Adrenal gland (tissue), 12 donors: ENCODE data around the gene FAM167B. TPM values are rescaled to one million over a fixed set of nuclear protein-coding genes. Genes with fewer than 3 reads are reported as not detected.

Experiments used
- DNase-seq, 7 donors: peaks; one replicate each; pipeline ENCODE4 v3.0.0-alpha.2; 2019 to 2020
- H3K27ac ChIP-seq, 5 donors: fragments of 200-600 bp; sonication (generic) in 4 of 5; 1 replicate in 3 of 5; 2 replicates in 2 of 5; pipeline versions ENCODE4 v1.5.1 to v1.8.0; 2016 to 2020; ENCODE audit warnings: mild to moderate bottlenecking in 1 of 5
- H3K27me3 ChIP-seq: fragments of 200-600 bp; 2 replicates; pipeline ENCODE4 v1.8.0; 2021
- H3K36me3 ChIP-seq, 2 donors: fragments of 200-600 bp; replicated peaks in 1 of 2; 1 replicate in 1 of 2; 2 replicates in 1 of 2; pipeline versions ENCODE4 v1.5.1 to v1.8.0; 2018 to 2022
- H3K4me1 ChIP-seq, 2 donors: fragments of 200-600 bp; replicated peaks in 1 of 2; 1 replicate in 1 of 2; 2 replicates in 1 of 2; pipeline versions ENCODE4 v1.5.1 to v1.8.0; 2018 to 2021
- H3K4me3 ChIP-seq, 4 donors: fragments of 200-600 bp; sonication (generic) in 3 of 4; one replicate each; pipeline ENCODE4 v1.5.1; 2016 to 2018
- H3K9me3 ChIP-seq, 3 donors: fragments of 200-600 bp; sonication (generic) in 1 of 3; replicated peaks in 1 of 3; 1 replicate in 2 of 3; 2 replicates in 1 of 3; pipeline versions ENCODE4 v1.5.1 to v1.8.0; 2016 to 2021
- CTCF ChIP-seq, 6 experiments: fragments of 450-650 bp in 4 of 6; fragments of 200-600 bp in 2 of 6; sonication (generic) in 1 of 6; IDR thresholded peaks; 1 replicate in 5 of 6; 2 replicates in 1 of 6; pipeline versions ENCODE4 v1.5.1 to v1.8.0; 2016 to 2021; ENCODE audit warnings: antibody characterized with exemption in 6 of 6, mild to moderate bottlenecking in 2 of 6, moderate library complexity in 1 of 6
- POLR2A ChIP-seq, 2 donors: fragments of 450-650 bp; IDR thresholded peaks; one replicate each; pipeline ENCODE4 v1.6.1; 2017; ENCODE audit warnings: antibody characterized with exemption in 2 of 2, mild to moderate bottlenecking in 2 of 2, moderate library complexity in 1 of 2
- WGBS, 4 donors: extraction: QIAGEN DNeasy Blood & Tissue Kit in 2 of 4; methylation state at CpG; one replicate each; pipeline versions ENCODE4 v1.1.5 to v1.1.7; 2013 to 2017; 5-methylcytosine and 5-hydroxymethylcytosine counted together
- intact Hi-C, 2 donors: fragments of 100-400 bp; cut with DNase I; formaldehyde crosslinking; loops; one replicate each; pipeline versions ENCODE4 v1.14.1 to v1.15.0; 2022 to 2023
- polyA plus RNA-seq, 3 donors: library from polyadenylated mRNA; stranded (reverse); fragments of 200-250 nt in 2 of 3; fragments of 350-450 nt in 1 of 3; fragmentation: Illumina TruSeq in 1 of 3; extraction: RNeasy Lipid Tissue Mini Kit (QIAGEN cat#74804) in 1 of 3; gene quantifications; one replicate each; pipeline ENCODE4 v1.2.3, GENCODE V29; 2013 to 2014
- total RNA-seq, 9 donors: library from RNA; depleted of rRNA in 4 of 9; stranded (reverse); fragments of >200 nt in 4 of 9; fragments of 120-200 nt in 1 of 9; fragmentation: NEBNext Ultra II Directional in 1 of 9; extraction: Animal tissue kit (Norgen Biotek cat#: 25700) in 1 of 9; gene quantifications; one replicate each; pipeline versions ENCODE4 v1.1.0 to v1.2.4, GENCODE V29; 2013 to 2023
- donor health status: healthy with polysubstance abuse.
- donor health status: Bipolar disorder and iron deficiency.
- donor health status: DM: yes; HTN: yes; CAD: no.
- donor health status: DM: no; HTN: no; CAD: no.
- donor health status: DM: no; HTN: no; CAD: no.
- donor health status: DM: yes; HTN: yes; CAD: no.

Gene FAM167B
- total and polyA plus RNA-seq, 12 donors, result 3.2 to 58.2 (median 26.3) TPM

GRCh38 chr1:32240140-32240951 is 6.7 kb upstream of the FAM167B start:
- WGBS, 4 donors, result 0 to 2% (median 1%) methylated on average over 14 to 62 of the region's 62 CpGs
- intact Hi-C loops, result no loop called here
- peaks cover 24 to 41% of the 10 kb centered on the region in 2 donors for H3K4me1 ChIP-seq
- H3K36me3 ChIP-seq, result no peaks in the 10 kb centered on the region
- H3K9me3 ChIP-seq, result no peaks in the 10 kb centered on the region
- peak; percentile 83 to 93 (median 86) for DNase-seq
- H3K4me3 ChIP-seq, result peak overlapping the region; percentile 15 to 60 (median 45)
- H3K27ac ChIP-seq, result peak overlapping the region; percentile 68 to 95 (median 83)
- peak in 4 of 6 experiments; percentile 11 to 31 (median 28) for TF ChIP-seq CTCF (IDR thresholded peaks at IDR 0.05)
- TF ChIP-seq POLR2A (IDR thresholded peaks at IDR 0.05), result peak; percentile 51 to 92
- no peaks in the 10 kb centered on the region for H3K27me3 ChIP-seq

GRCh38 chr1:32241001-32241763 is 5.8 kb upstream of the FAM167B start:
- no peaks in the 10 kb centered on the region for H3K27me3 ChIP-seq
- intact Hi-C loops, result no loop called here
- no peaks in the 10 kb centered on the region for H3K36me3 ChIP-seq
- peak in 1 of 6 experiments; percentile 1 for TF ChIP-seq CTCF (IDR thresholded peaks at IDR 0.05)
- peak in 1 of 2 donors; percentile 62 for TF ChIP-seq POLR2A (IDR thresholded peaks at IDR 0.05)
- WGBS, 4 donors, result 1 to 7% (median 3%) methylated on average over 6 to 55 of the region's 55 CpGs
- H3K4me3 ChIP-seq, result peak overlapping the region; percentile 15 to 60 (median 45)
- peak; percentile 75 to 89 (median 81) for DNase-seq
- peaks cover 18 to 38% of the 10 kb centered on the region in 2 donors for H3K4me1 ChIP-seq
- no peaks in the 10 kb centered on the region for H3K9me3 ChIP-seq
- H3K27ac ChIP-seq, result peak overlapping the region; percentile 68 to 95 (median 83)

GRCh38 chr1:32242341-32242851 is 4.6 kb upstream of the FAM167B start:
- Histone ChIP-seq H3K27me3 (no peaks in the 10 kb centered on the region), H3K4me1 (peaks cover 12 to 33% of the 10 kb centered on the region in 2 donors), H3K36me3 (no peaks in the 10 kb centered on the region), H3K27ac (peak overlapping the region in 2 of 5 donors; percentile 46 to 92), H3K4me3 (peak overlapping the region in 1 of 4 donors; percentile 13), H3K9me3 (no peaks in the 10 kb centered on the region)
- WGBS, 4 donors, result 27 to 35% (median 34%) methylated on average over 6 to 7 of the region's 7 CpGs
- peak in 1 of 7 donors; percentile 31 for DNase-seq
- intact Hi-C loops, result no loop called here
- TF ChIP-seq CTCF (IDR thresholded peaks at IDR 0.05), result no peak
- TF ChIP-seq POLR2A (IDR thresholded peaks at IDR 0.05), result no peak

- H3K4me3 ChIP-seq, result no peak overlapping the region
- no peak for DNase-seq
These were observed 430 bp downstream of the FAM167B start for GRCh38 chr1:32247452-32247851.

More at GRCh38 chr1:32247452-32247851, 430 bp downstream of the FAM167B start:
- H3K9me3 ChIP-seq, result no peaks in the 10 kb centered on the region
- peak overlapping the region in 4 of 5 donors; percentile 32 to 89 (median 60) for H3K27ac ChIP-seq
- H3K36me3 ChIP-seq, result no peaks in the 10 kb centered on the region
- no peaks in the 10 kb centered on the region for H3K27me3 ChIP-seq
- H3K4me1 ChIP-seq, result peaks cover 1 to 23% of the 10 kb centered on the region in 2 donors
- intact Hi-C loops, result loop anchor here in 1 of 2 donors (5.0 kb wide), 1 partner anchor 45 kb away; the partner anchor contains the start of gene CCDC28B
- WGBS, 4 donors, result 72 to 97% (median 82%) methylated on average over 4 to 12 of the region's 12 CpGs
- TF ChIP-seq CTCF (IDR thresholded peaks at IDR 0.05), result no peak
- TF ChIP-seq POLR2A (IDR thresholded peaks at IDR 0.05), result no peak
